Fibroblast of skin of left quadriceps (primary cell): ENCODE measurements around the gene PARD3.

Experiments used
- DNase-seq, 2 experiments: peaks; one replicate each; pipeline ENCODE4 v3.0.0-alpha.2; 2013; ENCODE audit warnings: low read depth in 2 of 2

PARD3 gene

GRCh38 chr10:34102893-34103506 is 712.1 kb downstream of the PARD3 start:
- DNase-seq = peak; percentile 90 to 92

GRCh38 chr10:34102237-34102673 is 712.8 kb downstream of the PARD3 start:
- DNase-seq = peak in 1 of 2 experiments; percentile 46

- DNase-seq = no peak
These were observed 714.1 kb downstream of the PARD3 start for GRCh38 chr10:34101001-34101400.

DNA sequence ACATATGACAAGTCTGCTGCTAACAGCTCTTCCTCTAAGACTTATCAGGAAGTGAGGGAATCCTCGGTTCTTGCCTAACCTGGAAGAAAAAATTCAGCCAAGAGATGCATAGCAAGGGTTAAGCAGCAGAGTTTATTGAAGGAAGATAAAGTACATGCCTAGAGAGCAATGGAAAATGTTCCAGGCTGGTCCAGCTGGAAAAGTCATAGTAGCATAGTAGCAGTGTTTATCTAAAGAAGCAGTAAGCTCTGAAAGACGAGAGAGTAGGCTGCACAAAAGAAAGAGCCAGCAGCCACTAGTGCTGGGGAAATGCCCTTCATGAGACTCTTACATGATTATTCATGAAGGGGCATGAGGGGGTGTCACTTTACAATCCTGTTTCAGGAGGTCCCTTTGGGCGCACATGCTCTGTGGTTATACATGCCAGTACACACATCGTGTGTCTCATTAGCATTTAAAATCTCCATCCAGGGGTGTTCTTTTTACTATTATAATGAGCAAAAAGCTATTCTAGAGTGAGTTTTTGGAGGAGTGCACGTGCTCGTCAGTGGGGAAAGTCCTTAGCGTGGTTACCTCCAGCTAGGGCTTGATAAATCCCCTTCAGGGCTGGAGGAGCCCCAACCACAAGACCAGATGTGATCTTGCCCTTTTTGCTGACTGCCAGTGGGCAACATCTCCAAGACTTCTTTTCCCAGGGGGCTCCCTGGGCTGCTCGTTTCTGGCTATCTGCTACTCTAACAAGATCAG is 716.1 kb downstream of the PARD3 start:
- no peak for DNase-seq

DNA sequence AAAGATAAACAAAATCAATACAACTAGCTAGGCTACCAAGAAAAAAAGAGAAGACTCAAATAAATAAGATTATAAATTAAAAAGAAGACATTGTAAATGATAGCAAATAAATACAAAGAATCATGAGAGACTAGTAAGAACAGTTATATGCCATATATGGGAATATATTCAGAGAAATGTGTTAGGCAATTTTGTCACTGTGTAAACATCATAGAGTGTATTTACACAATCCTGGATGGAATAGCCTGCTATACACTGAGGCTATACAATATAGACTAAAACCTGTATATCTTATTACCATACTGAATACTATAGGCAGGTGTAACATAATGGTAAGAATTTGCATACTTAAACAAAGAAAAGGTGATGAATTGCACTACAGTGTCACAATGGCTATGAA is 717.4 kb downstream of the PARD3 start:
- DNase-seq = no peak

GRCh38 chr10:34094961-34095360 is 720.1 kb downstream of the PARD3 start:
- DNase-seq = no peak

DNA sequence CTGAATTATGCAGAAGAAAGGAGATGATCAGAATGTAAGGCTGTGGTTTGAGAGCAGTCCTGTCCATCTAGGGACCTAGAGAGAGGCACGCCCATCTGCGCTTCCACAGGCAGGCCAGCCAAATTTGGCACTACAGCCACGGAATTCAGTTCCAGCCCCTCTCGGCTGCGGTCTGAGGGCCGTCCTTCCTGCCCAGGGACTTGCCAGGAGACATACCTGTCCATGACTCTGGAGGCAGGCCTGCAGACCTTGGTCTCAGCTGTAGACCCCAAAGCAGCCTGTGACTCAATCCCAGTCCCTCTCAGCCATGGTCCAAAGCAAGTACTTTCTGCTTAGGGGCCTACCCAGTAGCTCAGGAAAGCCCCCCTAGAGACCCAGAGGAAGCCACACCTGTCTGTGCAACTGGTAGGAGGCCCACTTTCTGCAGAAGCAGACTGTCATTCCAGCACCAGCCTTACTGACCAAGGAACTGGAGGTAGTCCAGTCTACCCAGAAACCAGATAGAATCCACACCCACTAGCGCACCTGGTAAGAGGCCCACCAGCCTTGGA is 720.9 kb downstream of the PARD3 start:
- DNase-seq = no peak

DNA sequence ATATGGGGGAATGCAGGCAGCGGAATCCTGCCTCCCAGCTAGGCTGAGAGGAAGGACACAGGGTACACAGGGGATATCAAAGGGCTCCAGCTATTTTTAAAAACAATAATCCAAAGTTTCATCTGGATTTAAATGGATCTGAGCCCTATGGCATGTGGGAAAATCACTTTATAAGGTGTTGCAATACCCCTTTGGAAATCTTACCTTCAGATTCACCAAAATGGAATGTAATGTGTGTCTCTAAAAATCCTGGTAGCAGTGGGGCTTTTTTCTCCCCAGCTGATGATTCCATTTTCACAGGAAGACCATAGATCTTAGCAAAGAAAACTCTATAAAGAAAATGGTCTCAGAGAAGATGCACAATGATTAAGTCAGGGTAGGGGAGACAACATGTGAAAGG is 722.2 kb downstream of the PARD3 start:
- DNase-seq = peak; percentile 44 to 47

- DNase-seq = no peak
These were observed 723.4 kb downstream of the PARD3 start for GRCh38 chr10:34091635-34092195.

GRCh38 chr10:34089253-34089652 is 725.8 kb downstream of the PARD3 start:
- DNase-seq = no peak

- DNase-seq = no peak
These were observed 726.8 kb downstream of the PARD3 start for GRCh38 chr10:34088208-34088794.

GRCh38 chr10:34087095-34087418 is 728.0 kb downstream of the PARD3 start:
- no peak for DNase-seq

DNA sequence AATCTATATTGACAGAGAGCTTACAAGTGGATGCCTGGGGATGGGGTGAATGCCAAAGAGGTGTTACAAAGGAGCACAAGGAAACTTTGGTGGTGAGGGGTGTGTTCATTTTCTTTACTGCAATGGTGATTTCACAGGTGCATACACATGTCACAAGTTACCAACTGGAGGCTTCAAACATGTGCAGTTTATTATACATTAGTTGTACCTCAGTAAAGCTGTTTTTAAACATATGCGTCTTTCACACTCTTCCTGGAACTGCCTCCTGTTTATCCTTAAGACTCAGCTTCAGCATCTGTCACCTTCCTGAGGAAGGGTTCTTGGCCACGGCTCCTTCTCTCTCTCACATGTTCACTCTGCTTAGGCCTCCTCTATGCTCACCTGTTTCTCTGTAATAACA is 731.5 kb downstream of the PARD3 start:
- DNase-seq = no peak

- no peak for DNase-seq
These were observed 733.1 kb downstream of the PARD3 start for GRCh38 chr10:34081948-34082347.

- DNase-seq = no peak
These were observed 733.8 kb downstream of the PARD3 start for GRCh38 chr10:34081347-34081743.

DNA sequence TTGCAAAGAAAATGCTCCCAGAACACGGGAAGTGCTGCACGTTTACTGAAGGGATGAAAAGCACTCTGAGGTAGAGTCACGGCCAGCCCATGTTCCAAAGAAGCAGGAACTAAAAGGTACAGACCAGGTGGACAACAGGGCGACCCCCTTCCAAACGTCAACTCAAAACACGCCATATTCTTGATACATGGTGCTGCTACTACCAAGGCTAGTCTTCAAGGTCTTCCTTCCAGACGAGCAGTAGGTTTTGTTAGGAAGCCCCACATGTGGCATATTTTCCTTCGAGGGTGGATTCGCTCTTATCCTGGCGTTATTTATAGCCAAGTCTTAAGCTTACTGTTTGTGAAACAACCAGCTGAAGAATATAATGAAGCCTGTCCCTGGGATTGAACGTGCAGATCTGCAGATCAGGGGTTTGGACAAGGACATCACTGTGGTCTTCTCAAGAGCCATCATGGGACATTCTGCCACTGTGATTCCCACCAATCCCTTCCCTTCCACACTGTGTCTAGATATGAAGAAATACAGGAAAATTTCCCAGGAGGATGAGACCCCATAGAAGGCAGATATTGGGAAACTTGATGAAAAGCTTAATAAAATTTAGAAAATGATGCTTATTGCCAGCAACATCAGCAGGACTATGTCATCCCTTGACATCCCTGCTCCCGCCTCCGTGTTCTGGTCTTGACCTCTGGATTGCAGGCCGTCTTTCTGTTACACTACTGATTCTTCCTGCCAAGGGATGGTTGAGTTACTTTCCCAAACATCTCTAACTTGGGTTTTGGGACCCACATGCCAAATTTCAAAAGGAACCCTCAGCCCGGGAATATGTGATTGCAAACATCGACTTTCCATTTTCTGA is 734.4 kb downstream of the PARD3 start:
- no peak for DNase-seq

DNA sequence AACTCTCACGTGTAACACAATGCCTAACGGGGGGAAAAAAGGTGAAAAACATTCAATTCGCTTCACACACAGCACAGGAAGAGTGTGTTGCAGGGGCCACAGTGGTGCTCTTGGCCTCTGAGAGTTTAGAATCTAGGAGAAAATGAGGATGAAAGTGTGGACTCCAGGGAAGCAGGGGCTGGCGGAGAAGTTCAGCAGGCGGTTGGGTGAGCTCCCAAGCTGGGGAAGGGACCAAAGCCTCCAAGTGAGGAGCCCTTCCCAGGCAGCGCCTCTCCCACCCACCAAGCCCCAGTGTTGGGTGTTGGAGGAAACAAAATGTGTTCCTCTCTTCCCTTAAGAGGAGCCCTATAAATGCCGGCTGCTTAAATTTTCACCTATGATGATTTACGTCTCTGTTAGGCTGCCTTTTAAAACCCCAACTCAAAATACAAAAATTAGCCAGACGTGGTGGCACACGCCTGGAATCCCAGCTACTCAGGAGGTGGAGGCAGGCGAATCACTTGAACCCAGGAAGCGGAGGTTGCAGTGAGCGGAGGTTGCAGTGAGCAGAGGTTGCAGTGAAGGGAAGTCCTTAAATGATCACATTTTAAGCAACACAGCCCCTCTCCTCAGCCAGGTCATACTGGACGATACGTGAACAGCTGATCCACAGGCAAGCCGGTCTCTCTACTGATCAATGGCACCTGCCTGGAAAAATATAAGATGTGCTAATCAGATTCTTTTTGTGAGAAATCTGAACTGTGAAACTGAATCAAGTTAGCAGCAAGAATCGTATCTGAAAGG is 735.2 kb downstream of the PARD3 start:
- DNase-seq = no peak

DNA sequence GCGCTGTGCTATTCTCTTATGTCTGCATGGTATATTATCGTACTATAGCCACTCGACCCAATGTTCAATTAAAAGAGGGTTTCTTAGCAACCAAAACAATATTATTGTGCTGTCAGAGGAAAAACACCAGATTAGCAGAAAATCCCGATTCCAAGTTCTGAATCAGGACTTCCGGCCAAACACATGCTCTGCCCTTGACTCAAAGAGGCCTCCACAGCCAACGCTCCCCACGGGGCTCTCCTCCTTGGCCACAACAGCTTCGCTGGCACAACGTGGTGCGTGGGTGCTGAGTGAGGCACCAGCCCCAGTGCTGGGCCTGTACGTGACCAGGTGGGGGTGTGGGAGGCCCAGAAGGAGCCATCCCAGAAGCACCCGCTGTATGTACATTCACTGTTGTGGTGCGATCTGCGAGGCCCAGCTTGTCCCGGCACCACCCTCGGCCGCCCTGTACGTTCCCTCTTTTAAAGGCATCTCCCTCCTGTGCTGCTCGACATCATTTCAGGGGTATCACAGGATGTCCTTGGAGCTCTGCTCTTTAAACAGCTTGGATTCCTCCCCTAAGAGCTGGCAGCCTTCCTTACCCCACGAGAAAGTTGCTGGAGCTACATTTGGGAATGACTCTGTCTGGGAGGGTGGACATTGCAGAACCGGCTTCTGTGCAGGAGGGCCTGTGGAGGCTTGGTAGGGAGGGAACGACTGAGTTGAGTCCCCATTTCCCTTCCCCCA is 736.2 kb downstream of the PARD3 start:
- no peak for DNase-seq

DNA sequence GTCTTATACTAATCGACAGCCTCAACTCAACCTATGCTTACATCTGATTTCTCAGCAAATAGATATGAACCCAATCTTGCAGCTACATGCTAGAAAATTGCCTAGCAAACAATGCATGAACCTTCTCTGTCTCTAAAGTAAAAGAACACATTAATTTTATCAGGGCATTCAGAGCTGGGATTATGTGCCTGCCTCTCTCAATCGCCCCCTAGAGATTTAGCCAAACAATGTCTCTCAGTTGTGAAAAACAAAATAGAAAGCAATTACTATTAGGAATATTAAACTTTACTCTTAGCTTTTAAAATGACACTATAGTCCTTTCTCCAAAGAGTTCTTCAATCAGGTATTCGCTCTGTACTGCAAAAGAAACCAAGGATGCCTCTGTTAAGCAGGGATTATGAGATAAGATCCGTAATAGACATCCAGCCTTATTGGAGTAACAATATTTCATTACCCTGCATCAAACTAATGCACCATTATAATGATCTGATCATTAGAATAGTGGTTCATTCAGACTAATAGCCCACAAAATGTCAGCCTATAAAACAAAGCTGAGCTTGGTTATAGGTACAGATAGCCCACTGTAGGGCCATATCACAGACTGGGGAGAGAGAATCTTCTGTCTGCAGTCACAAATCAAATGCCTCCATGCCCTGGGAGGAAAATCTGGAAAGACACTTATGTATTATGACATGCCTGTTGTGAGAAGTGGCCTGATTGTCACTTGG is 736.9 kb downstream of the PARD3 start:
- no peak for DNase-seq

DNA sequence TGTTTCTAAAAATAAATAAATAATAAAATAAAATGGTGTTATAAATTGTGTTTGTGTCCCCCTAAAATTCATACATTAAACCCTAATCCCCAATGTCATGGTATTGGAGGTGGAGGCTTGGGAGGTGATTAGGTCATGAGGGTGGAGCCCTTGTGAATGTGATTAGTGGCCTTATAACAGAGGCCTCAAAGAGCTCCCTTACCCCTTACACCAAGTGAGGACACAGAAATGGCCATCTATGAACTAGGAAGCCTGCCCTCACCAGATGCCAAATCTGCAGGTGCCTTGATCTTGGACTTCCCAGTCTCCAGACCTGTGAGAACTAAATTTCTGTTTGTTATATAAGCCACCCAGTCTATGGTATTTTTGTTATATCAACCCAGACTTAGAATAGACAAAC is 738.7 kb downstream of the PARD3 start:
- DNase-seq = no peak
